ENCODE measurements around the gene SLC37A2. TPM values are rescaled to one million over a fixed set of nuclear protein-coding genes. Genes with fewer than 3 reads are reported as not detected.

SLC37A2 gene
- total RNA-seq, 1 experiment from 2014 or later, result 0.23 TPM

DNA sequence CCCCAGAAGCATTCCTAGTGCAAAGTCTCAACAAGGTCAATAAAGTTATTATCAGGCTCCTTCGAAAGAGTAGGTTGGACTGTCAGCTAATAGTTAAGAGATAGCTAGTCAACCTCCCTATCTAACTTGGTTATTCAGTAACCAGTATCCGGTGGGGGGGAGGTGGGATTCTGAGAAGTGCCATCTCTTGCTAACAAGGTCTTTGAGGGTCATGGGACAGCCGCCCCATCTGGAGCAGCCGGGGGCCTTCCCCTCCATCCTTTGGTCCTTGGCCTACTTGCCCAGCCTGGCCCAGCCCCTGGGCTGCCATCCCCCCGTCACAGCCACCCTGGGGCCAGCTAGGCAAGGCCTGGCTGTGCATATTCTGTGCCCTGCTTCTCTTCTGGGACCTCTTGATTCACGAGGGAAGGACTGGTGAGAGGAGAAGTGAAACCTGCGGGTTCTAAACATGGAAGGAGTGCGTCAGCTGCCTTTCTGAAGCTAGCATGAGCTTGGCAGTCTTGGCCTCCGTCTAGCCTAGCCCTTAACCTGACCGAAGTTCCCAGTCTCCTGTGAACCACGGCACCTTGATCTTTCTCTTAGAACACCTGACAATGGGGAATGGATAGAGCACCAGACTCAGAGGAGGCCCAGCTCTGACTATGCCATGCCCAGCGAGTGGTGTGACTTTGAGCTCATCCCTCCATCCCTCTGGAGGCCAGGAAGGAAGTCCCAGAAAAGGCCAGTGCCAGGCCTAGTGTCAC lies 9.3 kb downstream of the SLC37A2 start:
- DNase-seq (ENCODE audit: low read depth, low spot score) (no peak), ATAC-seq (no peak)
- Histone ChIP-seq H3K27ac (ENCODE audit: low read length) (no peak overlapping the region), H3K27me3 (ENCODE audit: control insufficient read depth, insufficient read depth, low read length) (peaks cover 3% of the 10 kb centered on the region; the same call in 1 of the 2 replicates), H3K4me3 (ENCODE audit: low read depth in 2 of 2, low read length in 2 of 2) (no peak overlapping the region), H3K9me3 (ENCODE audit: control insufficient read depth, insufficient read depth, low read depth, low read length) (no peaks in the 10 kb centered on the region), H3K36me3 (ENCODE audit: control insufficient read depth, insufficient read depth, low read length) (no peaks in the 10 kb centered on the region), H3K4me1 (ENCODE audit: control insufficient read depth, insufficient read depth, low read length) (no peaks in the 10 kb centered on the region)
- in situ Hi-C loops (cut with HindIII; ENCODE audit: low pct_unique_long_range_greater_than_20kb, low sequenced_read_pairs), result no loop called here
- intact Hi-C loops (cut with micrococcal nuclease; ENCODE audit: unreplicated experiment), result no loop called here
- ChIA-PET POLR2A (no interaction called here), CTCF (no interaction called here)
- no peak for TF ChIP-seq TCF7L2 (IDR thresholded peaks at IDR 0.05; ENCODE audit: low read depth, low read length)
- TF ChIP-seq, protein P1, sequence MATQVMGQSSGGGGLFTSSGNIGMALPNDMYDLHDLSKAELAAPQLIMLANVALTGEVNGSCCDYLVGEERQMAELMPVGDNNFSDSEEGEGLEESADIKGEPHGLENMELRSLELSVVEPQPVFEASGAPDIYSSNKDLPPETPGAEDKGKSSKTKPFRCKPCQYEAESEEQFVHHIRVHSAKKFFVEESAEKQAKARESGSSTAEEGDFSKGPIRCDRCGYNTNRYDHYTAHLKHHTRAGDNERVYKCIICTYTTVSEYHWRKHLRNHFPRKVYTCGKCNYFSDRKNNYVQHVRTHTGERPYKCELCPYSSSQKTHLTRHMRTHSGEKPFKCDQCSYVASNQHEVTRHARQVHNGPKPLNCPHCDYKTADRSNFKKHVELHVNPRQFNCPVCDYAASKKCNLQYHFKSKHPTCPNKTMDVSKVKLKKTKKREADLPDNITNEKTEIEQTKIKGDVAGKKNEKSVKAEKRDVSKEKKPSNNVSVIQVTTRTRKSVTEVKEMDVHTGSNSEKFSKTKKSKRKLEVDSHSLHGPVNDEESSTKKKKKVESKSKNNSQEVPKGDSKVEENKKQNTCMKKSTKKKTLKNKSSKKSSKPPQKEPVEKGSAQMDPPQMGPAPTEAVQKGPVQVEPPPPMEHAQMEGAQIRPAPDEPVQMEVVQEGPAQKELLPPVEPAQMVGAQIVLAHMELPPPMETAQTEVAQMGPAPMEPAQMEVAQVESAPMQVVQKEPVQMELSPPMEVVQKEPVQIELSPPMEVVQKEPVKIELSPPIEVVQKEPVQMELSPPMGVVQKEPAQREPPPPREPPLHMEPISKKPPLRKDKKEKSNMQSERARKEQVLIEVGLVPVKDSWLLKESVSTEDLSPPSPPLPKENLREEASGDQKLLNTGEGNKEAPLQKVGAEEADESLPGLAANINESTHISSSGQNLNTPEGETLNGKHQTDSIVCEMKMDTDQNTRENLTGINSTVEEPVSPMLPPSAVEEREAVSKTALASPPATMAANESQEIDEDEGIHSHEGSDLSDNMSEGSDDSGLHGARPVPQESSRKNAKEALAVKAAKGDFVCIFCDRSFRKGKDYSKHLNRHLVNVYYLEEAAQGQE (IDR thresholded peaks at IDR 0.05; ENCODE audit: insufficient read depth in 1 of 2, low read depth in 2 of 2, low read length in 1 of 2), result no peak
- no peak for TF ChIP-seq SIN3A (IDR thresholded peaks at IDR 0.05; ENCODE audit: borderline replicate concordance, insufficient read depth, low read depth, low read length)
- TF ChIP-seq, protein P2, sequence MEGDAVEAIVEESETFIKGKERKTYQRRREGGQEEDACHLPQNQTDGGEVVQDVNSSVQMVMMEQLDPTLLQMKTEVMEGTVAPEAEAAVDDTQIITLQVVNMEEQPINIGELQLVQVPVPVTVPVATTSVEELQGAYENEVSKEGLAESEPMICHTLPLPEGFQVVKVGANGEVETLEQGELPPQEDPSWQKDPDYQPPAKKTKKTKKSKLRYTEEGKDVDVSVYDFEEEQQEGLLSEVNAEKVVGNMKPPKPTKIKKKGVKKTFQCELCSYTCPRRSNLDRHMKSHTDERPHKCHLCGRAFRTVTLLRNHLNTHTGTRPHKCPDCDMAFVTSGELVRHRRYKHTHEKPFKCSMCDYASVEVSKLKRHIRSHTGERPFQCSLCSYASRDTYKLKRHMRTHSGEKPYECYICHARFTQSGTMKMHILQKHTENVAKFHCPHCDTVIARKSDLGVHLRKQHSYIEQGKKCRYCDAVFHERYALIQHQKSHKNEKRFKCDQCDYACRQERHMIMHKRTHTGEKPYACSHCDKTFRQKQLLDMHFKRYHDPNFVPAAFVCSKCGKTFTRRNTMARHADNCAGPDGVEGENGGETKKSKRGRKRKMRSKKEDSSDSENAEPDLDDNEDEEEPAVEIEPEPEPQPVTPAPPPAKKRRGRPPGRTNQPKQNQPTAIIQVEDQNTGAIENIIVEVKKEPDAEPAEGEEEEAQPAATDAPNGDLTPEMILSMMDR (IDR thresholded peaks at IDR 0.05), result no peak
- TF ChIP-seq POLR2AphosphoS5 (IDR thresholded peaks at IDR 0.05; ENCODE audit: low read depth, low read length), result no peak
- no TSS peak for BruUV-seq (replicated peaks)

DNA sequence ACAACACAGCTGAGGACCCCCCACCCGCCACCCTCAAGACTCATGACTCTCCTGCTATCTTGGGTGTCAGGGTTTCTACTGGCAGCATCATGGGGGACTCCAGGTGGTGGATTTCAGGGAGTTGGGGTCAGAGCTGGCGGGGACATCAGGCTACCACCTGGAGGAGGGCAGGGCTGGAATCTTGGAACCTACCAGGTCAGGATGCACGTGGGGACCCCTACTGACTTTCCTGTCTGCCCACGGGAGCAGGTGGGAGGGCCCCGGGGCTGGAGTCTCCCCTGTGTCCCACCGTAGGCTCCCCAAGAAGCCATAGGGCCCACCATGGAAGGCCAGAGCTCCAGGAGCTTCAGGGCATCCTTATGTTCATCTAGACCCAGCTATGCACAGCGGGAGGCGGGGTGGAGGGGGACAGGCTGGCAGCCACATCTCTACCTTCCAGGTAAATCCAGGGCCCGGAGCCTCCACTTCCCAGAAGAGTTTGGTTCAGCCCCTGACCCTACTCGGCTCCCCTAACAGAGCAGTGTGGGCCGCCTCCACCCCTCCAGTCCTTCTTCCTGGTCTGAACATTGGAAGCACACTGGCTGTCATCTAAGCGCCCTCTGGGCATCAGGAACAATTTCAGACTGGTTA lies 10.0 kb downstream of the SLC37A2 start:
- no peak for ATAC-seq
- POLR2A ChIA-PET, result no interaction called here
- in situ Hi-C loops (cut with HindIII; ENCODE audit: low pct_unique_long_range_greater_than_20kb, low sequenced_read_pairs), result no loop called here

More for the DNA sequence above, 10.0 kb downstream of the SLC37A2 start:
- intact Hi-C loops (cut with micrococcal nuclease; ENCODE audit: unreplicated experiment), result no loop called here
- Histone ChIP-seq H3K27me3 (ENCODE audit: control insufficient read depth, insufficient read depth, low read length) (peaks cover under 1% of the 10 kb centered on the region; the same call in 1 of the 2 replicates), H3K9me3 (ENCODE audit: control insufficient read depth, insufficient read depth, low read depth, low read length) (no peaks in the 10 kb centered on the region), H3K4me1 (ENCODE audit: control insufficient read depth, insufficient read depth, low read length) (no peaks in the 10 kb centered on the region), H3K4me3 (ENCODE audit: low read depth in 2 of 2, low read length in 2 of 2) (no peak overlapping the region), H3K36me3 (ENCODE audit: control insufficient read depth, insufficient read depth, low read length) (no peaks in the 10 kb centered on the region), H3K27ac (ENCODE audit: low read length) (no peak overlapping the region)
- CTCF ChIA-PET, result no interaction called here
- no peak for TF ChIP-seq SIN3A (IDR thresholded peaks at IDR 0.05; ENCODE audit: borderline replicate concordance, insufficient read depth, low read depth, low read length)
- no peak for TF ChIP-seq TCF7L2 (IDR thresholded peaks at IDR 0.05; ENCODE audit: low read depth, low read length)
- TF ChIP-seq, protein P1 (IDR thresholded peaks at IDR 0.05; ENCODE audit: insufficient read depth in 1 of 2, low read depth in 2 of 2, low read length in 1 of 2), result no peak
- TF ChIP-seq POLR2AphosphoS5 (IDR thresholded peaks at IDR 0.05; ENCODE audit: low read depth, low read length), result no peak
- TF ChIP-seq, protein P2 (IDR thresholded peaks at IDR 0.05), result no peak
- no TSS peak for BruUV-seq (replicated peaks)
- no peak for DNase-seq (ENCODE audit: low read depth, low spot score)

Data from Panc1 (cell line).